K562 (cell line): ENCODE data around the gene LASP1. TPM values are rescaled to one million over a fixed set of nuclear protein-coding genes. Genes with fewer than 3 reads are reported as not detected.

ENCODE experiments used
- ARHGAP35 ChIP-seq: fragments of 450-650 bp; IDR thresholded peaks from 2 replicates; pipeline ENCODE4 v1.6.1; 2018; ENCODE audit not compliant: partially characterized antibody
- DDX20 ChIP-seq: fragments of 450-650 bp; IDR thresholded peaks from 2 replicates; pipeline ENCODE4 v1.6.1; 2016; ENCODE audit warnings: missing genetic modification characterization, low read depth, mild to moderate bottlenecking, missing compliant biosample characterization, moderate library complexity
- DPF2 ChIP-seq: fragments of 450-650 bp; IDR thresholded peaks from 2 replicates; pipeline ENCODE4 v1.6.1; 2016
- EGR1 ChIP-seq: fragments of 450-650 bp; conservative IDR thresholded peaks from 2 replicates; pipeline ENCODE4 v1.6.1; 2017; ENCODE audit warnings: mild to moderate bottlenecking
- GTF2F1 ChIP-seq: IDR thresholded peaks from 2 replicates; pipeline ENCODE4 v1.6.1; 2011; ENCODE audit warnings: low read depth, low read length, improper control_type of control experiment
- HDAC8 ChIP-seq: fragments of 450-650 bp; IDR thresholded peaks from 2 replicates; pipeline ENCODE4 v1.6.1; 2016; ENCODE audit warnings: mild to moderate bottlenecking, missing genetic modification characterization, moderate library complexity, missing compliant biosample characterization
- JUN ChIP-seq, 2 experiments: sonication (generic) in 1 of 2; formaldehyde crosslinking in 1 of 2; IDR thresholded peaks; 2 replicates each; pipeline versions ENCODE4 v1.6.1 to v1.8.0; 2012 to 2022; ENCODE audit warnings: borderline replicate concordance in 2 of 2, mild to moderate bottlenecking in 2 of 2, improper control_type of control experiment in 1 of 2, low read depth in 1 of 2, low read length in 1 of 2, missing genetic modification reagents in 1 of 2
- KDM1A ChIP-seq, 2 experiments: fragments of 450-650 bp; IDR thresholded peaks; 2 replicates each; pipeline ENCODE4 v1.6.1; 2016; ENCODE audit warnings: mild to moderate bottlenecking in 2 of 2
- KDM2B ChIP-seq: fragments of 250-450 bp; sonication (Bioruptor Pico); IDR thresholded peaks from 2 replicates; pipeline ENCODE4 v1.8.0; 2021; ENCODE audit warnings: mild to moderate bottlenecking, moderate library complexity
- KLF13 ChIP-seq: fragments of 450-650 bp; IDR thresholded peaks from 2 replicates; pipeline ENCODE4 v1.6.1; 2016; ENCODE audit warnings: missing genetic modification characterization, low read depth, mild to moderate bottlenecking, missing compliant biosample characterization, moderate library complexity, borderline replicate concordance
- MYC ChIP-seq, 2 experiments: fragments of 250-450 bp in 1 of 2; sonication (Bioruptor Pico) in 1 of 2; IDR thresholded peaks; 2 replicates each; pipeline versions ENCODE4 v1.5.1 to v1.6.1; 2012 to 2021; ENCODE audit warnings: low read depth in 2 of 2, borderline replicate concordance in 1 of 2, improper control_type of control experiment in 1 of 2, low read length in 1 of 2, mild to moderate bottlenecking in 1 of 2, moderate library complexity in 1 of 2
- PML ChIP-seq: IDR thresholded peaks from 2 replicates; pipeline ENCODE4 v1.6.1; 2012; ENCODE audit warnings: low read length, inconsistent platforms
- POLR3A ChIP-seq: IDR thresholded peaks from 2 replicates; pipeline ENCODE4 v1.6.1; 2011; ENCODE audit warnings: borderline replicate concordance, mild to moderate bottlenecking, moderate library complexity; ENCODE audit not compliant: insufficient read length, insufficient read depth; ENCODE audit errors: extremely low read depth
- PRMT5 ChIP-seq: sonication (generic); formaldehyde crosslinking; IDR thresholded peaks from 2 replicates; pipeline ENCODE4 v1.5.0; 2020; ENCODE audit warnings: missing genetic modification reagents
- RB1 ChIP-seq: fragments of 450-650 bp; IDR thresholded peaks from 2 replicates; pipeline ENCODE4 v1.6.1; 2017; ENCODE audit warnings: low read depth, mild to moderate bottlenecking
- RFX7 ChIP-seq: fragments of 250-450 bp; sonication (Bioruptor Pico); IDR thresholded peaks from 2 replicates; pipeline ENCODE4 v1.5.1; 2021; ENCODE audit warnings: mild to moderate bottlenecking
- SMARCA5 ChIP-seq: fragments of 450-650 bp; IDR thresholded peaks from 2 replicates; pipeline ENCODE4 v1.6.1; 2016
- SRSF9 ChIP-seq: fragments of 200-400 bp; formaldehyde crosslinking; IDR thresholded peaks from 2 replicates; pipeline ENCODE4 v1.6.1; 2017; ENCODE audit warnings: low read depth, low read length, borderline replicate concordance
- XRCC3 ChIP-seq: fragments of 450-650 bp; IDR thresholded peaks from 2 replicates; pipeline ENCODE4 v1.6.1; 2017; ENCODE audit warnings: mild to moderate bottlenecking, moderate library complexity
- YBX1 ChIP-seq: fragments of 450-650 bp; IDR thresholded peaks from 2 replicates; pipeline ENCODE4 v1.7.1; 2016; ENCODE audit warnings: mild to moderate bottlenecking
- ZNF124 ChIP-seq: sonication (generic); formaldehyde crosslinking; IDR thresholded peaks from 2 replicates; pipeline ENCODE4 v1.8.1; 2022; ENCODE audit warnings: missing genetic modification reagents
- ZNF165 ChIP-seq: fragments of 250-450 bp; sonication (Bioruptor Pico); IDR thresholded peaks from 2 replicates; pipeline ENCODE4 v1.4.0; 2020; ENCODE audit warnings: borderline replicate concordance
- ZNF324 ChIP-seq: fragments of 250-450 bp; sonication (Bioruptor Pico); IDR thresholded peaks from 2 replicates; pipeline ENCODE4 v1.4.0; 2020; ENCODE audit warnings: mild to moderate bottlenecking
- ZNF431 ChIP-seq: sonication (generic); formaldehyde crosslinking; IDR thresholded peaks from 2 replicates; pipeline ENCODE4 v1.8.0; 2022; ENCODE audit warnings: mild to moderate bottlenecking, missing genetic modification reagents
- polyA plus RNA-seq, 8 experiments: library from polyadenylated mRNA; depleted of rRNA in 4 of 8; stranded (reverse) in 5 of 8; unstranded in 3 of 8; fragments of >200 nt; fragmentation: Nextera tagmentation in 2 of 8; fragmentation: Illumina TruSeq in 1 of 8; extraction: Ambion mirVana in 2 of 8; extraction: Trizol in 1 of 8; gene quantifications; 2 replicates each; pipeline versions ENCODE4 v1.2.1 to v1.2.3, GENCODE V29; 2011 to 2014; ENCODE audit warnings: inconsistent platforms in 1 of 8, missing spikeins in 1 of 8
- total RNA-seq, 7 experiments: library from RNA; depleted of rRNA in 6 of 7; stranded (reverse); fragments of >200 nt in 6 of 7; fragmentation: Illumina TruSeq in 2 of 7; extraction: Trizol in 2 of 7; gene quantifications; 2 replicates each; pipeline versions ENCODE4 v1.2.1 to v1.2.3, GENCODE V29; 2011 to 2021; ENCODE audit warnings: low replicate concordance in 1 of 7
- TF ChIP-seq, protein P1 (sequence below): sonication (generic); formaldehyde crosslinking; IDR thresholded peaks from 2 replicates; pipeline ENCODE4 v1.9.0; 2022; ENCODE audit warnings: mild to moderate bottlenecking, missing genetic modification reagents
- TF ChIP-seq, protein P2 (sequence below): fragments of 250-450 bp; sonication (Bioruptor Pico); IDR thresholded peaks from 2 replicates; pipeline ENCODE4 v1.5.0; 2021
- TF ChIP-seq, protein P3 (sequence below): fragments of 250-450 bp; sonication (Bioruptor Pico); IDR thresholded peaks from 2 replicates; pipeline ENCODE4 v1.9.0; 2021; ENCODE audit warnings: mild to moderate bottlenecking
- TF ChIP-seq, protein P4 (sequence below): fragments of 250-450 bp; sonication (Bioruptor Pico); IDR thresholded peaks from 2 replicates; pipeline ENCODE4 v1.4.0; 2020

Gene LASP1
- total and polyA plus RNA-seq, 9 of the 15 experiments (the other 6 are each of a cell fraction or from before 2014, with no cell fraction given) = 23.0 to 125 (median 55.3) TPM

DNA sequence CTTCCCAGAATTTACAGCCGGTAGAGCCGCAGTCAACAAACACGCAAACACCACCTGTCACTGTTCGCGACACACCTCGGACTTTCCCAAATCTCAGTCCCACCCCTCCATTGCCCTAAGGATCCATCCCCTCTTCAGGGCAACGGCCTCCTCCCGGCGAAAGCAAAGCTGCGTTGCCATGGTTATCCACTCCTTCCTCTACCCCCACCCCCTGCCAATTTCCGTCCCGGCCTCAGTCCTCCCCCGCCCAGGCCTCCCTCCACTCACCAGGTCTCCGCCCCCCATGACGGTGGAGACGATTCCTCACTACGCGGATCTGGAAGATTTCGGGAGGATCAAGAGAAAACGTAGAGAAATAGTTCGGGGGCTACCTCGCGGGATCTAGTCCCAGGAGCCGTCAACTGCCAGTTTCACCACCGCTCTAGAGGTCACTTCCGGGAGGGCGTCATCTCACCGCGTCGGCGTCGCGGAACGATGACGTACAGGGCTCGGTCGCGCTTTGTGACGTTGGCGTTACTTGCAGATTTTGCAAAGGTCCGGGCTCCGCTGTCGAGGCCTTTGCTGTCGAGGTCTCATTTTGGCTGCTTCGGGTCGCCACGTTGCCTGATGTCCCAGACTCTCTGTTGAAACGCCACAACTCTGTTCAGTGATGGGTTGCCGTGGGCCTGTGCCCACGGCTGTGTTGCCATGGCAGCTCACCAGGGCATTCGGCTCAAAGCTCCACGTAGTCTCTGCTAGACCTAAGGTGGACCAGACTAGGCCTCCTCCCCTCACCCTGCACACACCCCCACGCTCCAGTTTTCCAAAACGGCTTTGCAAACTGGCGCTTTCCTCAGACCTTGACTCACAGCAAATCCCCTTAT, 44.7 kb upstream of the LASP1 start, which contains the start of gene CWC25 (continued):
- TF ChIP-seq, protein P1, sequence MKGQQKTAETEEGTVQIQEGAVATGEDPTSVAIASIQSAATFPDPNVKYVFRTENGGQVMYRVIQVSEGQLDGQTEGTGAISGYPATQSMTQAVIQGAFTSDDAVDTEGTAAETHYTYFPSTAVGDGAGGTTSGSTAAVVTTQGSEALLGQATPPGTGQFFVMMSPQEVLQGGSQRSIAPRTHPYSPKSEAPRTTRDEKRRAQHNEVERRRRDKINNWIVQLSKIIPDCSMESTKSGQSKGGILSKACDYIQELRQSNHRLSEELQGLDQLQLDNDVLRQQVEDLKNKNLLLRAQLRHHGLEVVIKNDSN (CRISPR knock-in tag) = no peak
- TF ChIP-seq ARHGAP35 (no peak), PRMT5 (no peak), KDM2B (no peak), SRSF9 (no peak), GTF2F1 (peak; percentile 85), RFX7 (no peak), ZNF124 (CRISPR knock-in tag) (no peak), KDM1A (IDR thresholded peaks at IDR 0.05) (no peak), DPF2 (peak; percentile 32; the same call in 1 of the 2 replicates), ZNF165 (CRISPR knock-in tag) (no peak), HDAC8 (tag) (peak; percentile 87), XRCC3 (no peak), JUN (IDR thresholded peaks at IDR 0.05; ENCODE audit: borderline replicate concordance, low read depth, low read length) (peak; percentile 85; the same call in 1 of the 2 replicates), JUN (CRISPR knock-in tag; IDR thresholded peaks at IDR 0.05; ENCODE audit: borderline replicate concordance) (no peak), POLR3A (no peak), SMARCA5 (no peak), RB1 (peak; percentile 84; the same call in 1 of the 2 replicates), KLF13 (tag) (no peak), ZNF324 (CRISPR knock-in tag) (no peak), EGR1 (peak; percentile 70), ZNF431 (CRISPR knock-in tag) (no peak), PML (peak; percentile 83), MYC (IDR thresholded peaks at IDR 0.05; ENCODE audit: low read depth, low read length) (peak; percentile 92), MYC (CRISPR knock-in tag; IDR thresholded peaks at IDR 0.05; ENCODE audit: borderline replicate concordance, low read depth) (no peak), DDX20 (no peak), YBX1 (no peak)
- TF ChIP-seq, protein P2, sequence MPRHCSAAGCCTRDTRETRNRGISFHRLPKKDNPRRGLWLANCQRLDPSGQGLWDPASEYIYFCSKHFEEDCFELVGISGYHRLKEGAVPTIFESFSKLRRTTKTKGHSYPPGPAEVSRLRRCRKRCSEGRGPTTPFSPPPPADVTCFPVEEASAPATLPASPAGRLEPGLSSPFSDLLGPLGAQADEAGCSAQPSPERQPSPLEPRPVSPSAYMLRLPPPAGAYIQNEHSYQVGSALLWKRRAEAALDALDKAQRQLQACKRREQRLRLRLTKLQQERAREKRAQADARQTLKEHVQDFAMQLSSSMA (CRISPR knock-in tag) = no peak; the same call in 1 of the 2 replicates
- TF ChIP-seq, protein P3, sequence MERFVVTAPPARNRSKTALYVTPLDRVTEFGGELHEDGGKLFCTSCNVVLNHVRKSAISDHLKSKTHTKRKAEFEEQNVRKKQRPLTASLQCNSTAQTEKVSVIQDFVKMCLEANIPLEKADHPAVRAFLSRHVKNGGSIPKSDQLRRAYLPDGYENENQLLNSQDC = no peak; the same call in 1 of the 2 replicates
- TF ChIP-seq, protein P4, sequence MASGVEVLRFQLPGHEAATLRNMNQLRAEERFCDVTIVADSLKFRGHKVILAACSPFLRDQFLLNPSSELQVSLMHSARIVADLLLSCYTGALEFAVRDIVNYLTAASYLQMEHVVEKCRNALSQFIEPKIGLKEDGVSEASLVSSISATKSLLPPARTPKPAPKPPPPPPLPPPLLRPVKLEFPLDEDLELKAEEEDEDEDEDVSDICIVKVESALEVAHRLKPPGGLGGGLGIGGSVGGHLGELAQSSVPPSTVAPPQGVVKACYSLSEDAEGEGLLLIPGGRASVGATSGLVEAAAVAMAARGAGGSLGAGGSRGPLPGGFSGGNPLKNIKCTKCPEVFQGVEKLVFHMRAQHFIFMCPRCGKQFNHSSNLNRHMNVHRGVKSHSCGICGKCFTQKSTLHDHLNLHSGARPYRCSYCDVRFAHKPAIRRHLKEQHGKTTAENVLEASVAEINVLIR (CRISPR knock-in tag) = peak; percentile 100
